ENCODE results near the gene KRTAP1-1.
"Not testable (repeated sequence)": the region's sequence is repeated elsewhere in the genome, so short reads cannot be mapped to it uniquely, and the experiment has no call there.

Gene KRTAP1-1

DNA sequence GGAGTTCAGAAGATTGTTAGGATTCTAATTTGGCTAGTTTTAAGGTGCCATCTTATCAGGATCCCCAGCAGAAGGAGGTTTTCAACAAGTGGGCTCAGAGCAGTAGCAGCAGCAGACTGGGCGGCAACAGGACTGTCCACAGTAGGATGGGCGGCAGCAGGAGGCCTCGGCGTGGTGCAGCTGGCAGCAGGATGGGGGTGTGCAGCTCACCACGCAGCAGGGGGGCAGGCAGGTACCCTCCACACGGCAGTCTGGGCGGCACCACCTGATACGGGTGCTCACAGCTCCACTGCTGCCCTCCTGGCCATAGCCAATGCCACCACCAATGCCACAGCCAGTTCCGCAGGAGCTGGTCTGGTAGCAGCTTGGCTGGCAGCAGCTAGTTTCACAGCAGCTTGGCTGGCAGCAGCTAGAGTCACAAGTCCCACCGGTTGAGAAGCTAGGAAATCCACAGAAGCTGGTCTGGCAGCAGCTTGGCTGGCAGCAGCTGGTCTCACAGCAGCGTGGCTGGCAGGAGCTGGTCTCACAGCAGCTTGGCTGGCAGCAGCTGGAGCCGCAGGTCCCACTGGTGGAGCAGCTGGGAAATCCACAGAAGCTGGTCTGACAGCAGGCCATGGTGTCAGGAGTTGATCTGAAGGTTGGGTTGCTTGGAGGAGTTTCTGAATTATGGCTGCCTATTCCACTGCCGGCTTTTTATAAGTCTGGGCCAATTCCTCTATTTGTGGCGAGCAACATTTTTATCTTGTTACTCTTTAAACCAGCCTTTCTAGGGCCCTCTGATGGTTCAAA is at the start of gene KRTAP1-1:
Gene KRTAP1-1, minus strand, starts transcription at position 668 of the 789 bp plus-strand sequence. Its CDS starts 53 bp downstream, at position 615.
- DNase-seq (ENCODE audit: low spot score): not testable (repeated sequence)

GRCh38 chr17:41088760-41089352 is 47.6 kb upstream of the KRTAP1-1 start:
- not testable (repeated sequence) for DNase-seq (ENCODE audit: low spot score)

GRCh38 chr17:41084100-41084856 is 43.0 kb upstream of the KRTAP1-1 start, which contains the start of gene KRTAP4-7:
Gene KRTAP4-7 (plus strand): TSS chr17:41084150. CDS start chr17:41084207, 57 bp downstream.
- DNase-seq (ENCODE audit: low spot score): not testable (repeated sequence)

- not testable (repeated sequence) for DNase-seq (ENCODE audit: low spot score)
Observed at GRCh38 chr17:41083427-41083826, 42.2 kb upstream of the KRTAP1-1 start.

- DNase-seq (ENCODE audit: low spot score): no peak
Observed at GRCh38 chr17:41082626-41083025, 41.4 kb upstream of the KRTAP1-1 start.

- DNase-seq (ENCODE audit: low spot score): no peak
Observed at GRCh38 chr17:41076788-41077187, 35.5 kb upstream of the KRTAP1-1 start.

GRCh38 chr17:41073676-41074075 is 32.4 kb upstream of the KRTAP1-1 start:
- no peak for DNase-seq (ENCODE audit: low spot score)

- DNase-seq (ENCODE audit: low spot score): no peak
Observed at GRCh38 chr17:41071606-41072360, 30.5 kb upstream of the KRTAP1-1 start.

DNA sequence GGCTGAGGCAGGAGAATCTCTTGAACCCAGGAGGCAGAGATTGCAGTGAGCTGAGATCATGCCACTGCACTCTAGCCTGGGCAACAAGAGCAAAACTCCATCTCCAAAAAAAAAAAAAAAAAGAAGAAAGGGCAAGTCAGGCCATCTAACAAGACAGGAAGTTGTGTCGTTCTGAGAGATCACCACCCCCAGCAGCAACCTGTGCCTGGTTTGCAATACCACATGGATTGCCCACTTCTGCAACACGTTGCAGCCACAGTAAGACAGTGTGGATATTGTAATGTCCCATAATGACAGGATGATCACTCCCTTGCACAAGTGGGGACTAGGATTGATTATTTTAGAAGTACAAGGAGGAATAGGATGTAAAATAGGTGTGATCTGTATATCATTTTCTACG is 27.8 kb upstream of the KRTAP1-1 start:
- no peak for DNase-seq (ENCODE audit: low spot score)

DNA sequence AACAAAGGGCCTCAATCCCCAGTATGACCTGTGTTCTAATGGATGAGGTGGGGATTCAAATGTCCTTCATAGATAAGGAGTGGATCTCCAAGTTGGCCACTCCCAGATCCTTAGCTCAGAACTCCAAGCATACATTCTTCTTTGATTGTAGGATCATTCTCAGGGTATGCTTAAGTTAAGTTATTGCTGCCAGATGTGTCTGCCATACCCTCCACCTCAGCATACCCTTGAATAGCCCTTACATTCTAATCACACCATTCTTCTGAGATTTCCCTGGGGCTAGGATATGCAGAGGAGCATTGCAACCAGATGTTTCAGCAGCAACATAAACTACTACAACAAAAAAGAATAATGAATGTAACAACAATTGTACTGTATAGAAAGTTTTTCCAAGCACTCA is 26.0 kb upstream of the KRTAP1-1 start:
- DNase-seq (ENCODE audit: low spot score): no peak

DNA sequence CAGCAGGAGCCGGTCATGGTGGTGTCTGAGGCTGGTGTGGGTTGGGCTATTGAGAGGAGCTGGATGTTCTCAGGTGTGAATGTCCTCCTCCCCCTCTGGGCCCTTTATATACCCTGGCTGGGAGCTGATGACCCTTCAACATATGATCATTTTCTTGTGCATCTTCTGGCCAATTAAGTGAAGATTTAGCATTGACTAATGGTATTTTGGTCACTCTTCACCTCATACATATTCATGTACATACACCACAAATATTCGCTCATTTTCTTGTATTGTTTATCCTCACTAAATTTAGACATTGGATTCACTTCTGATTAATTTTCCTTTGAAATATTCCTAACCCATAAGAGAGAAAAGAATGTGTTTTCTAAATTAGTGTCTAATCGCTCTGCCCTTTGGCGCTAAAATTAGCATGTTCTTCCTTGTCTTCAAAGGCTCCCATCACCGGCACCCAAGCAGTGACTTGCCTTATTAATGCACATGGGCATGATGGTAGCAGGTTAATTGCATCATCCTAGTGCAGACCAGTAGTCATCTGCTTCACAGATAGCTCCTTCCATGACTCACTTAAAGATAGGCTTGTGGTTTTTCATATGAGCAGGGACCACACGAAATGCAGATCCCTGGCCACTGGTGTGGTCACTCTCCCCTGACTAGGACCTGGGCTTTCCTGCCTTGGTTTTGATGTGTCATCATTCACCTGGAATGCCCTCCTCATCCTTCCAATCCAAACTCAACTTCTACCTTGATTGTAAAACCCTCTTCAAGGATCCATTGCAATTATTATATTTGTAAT is 24.8 kb upstream of the KRTAP1-1 start, which contains the start of gene KRTAP2-4:
Gene KRTAP2-4, minus strand, starts transcription at position 51 of the 796 bp plus-strand sequence. Its CDS starts 34 bp downstream, at position 17.
- no peak for DNase-seq (ENCODE audit: low spot score)

GRCh38 chr17:41065016-41065689 is 23.9 kb upstream of the KRTAP1-1 start:
- DNase-seq (ENCODE audit: low spot score): not testable (repeated sequence)

- DNase-seq (ENCODE audit: low spot score): no peak
Observed at GRCh38 chr17:41064301-41064700, 23.1 kb upstream of the KRTAP1-1 start.

DNA sequence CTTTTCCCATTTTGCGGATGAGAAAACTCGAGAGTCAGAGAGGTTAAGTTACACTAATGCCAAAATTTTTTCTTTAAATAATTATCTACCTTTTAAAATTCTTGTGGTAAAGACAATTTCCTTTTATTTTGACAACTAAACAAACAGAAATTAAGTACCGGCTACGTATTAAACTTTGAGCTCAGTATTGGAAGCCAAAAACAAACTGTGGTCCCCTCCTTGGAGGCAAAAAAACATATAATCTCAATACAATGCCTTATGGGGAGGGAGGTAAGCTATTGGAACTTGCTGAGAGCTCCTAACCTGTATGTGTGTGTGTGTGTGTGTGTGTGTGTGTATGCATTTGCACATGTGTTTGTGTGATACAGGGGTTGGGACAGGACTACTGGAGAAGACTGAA is 22.2 kb upstream of the KRTAP1-1 start:
- no peak for DNase-seq (ENCODE audit: low spot score)

DNA sequence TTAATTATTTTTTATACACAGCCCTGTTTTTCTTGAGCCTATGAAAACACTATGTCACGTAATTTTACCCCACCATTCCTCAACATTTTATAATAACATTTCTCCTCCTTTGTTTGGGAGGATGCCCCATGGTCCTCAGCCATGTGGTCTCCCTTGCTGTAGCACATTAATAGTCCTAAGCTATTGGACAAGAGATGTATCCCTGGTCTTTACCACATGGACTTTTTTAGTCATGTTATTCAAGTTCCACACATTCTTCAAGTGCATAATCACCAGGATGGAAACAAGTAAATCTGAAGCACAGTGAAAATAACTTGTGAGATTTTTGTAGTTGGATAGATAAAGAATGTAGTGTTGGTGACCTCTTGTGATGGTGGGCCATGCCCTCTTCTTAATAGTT is 20.7 kb upstream of the KRTAP1-1 start:
- no peak for DNase-seq (ENCODE audit: low spot score)

DNA sequence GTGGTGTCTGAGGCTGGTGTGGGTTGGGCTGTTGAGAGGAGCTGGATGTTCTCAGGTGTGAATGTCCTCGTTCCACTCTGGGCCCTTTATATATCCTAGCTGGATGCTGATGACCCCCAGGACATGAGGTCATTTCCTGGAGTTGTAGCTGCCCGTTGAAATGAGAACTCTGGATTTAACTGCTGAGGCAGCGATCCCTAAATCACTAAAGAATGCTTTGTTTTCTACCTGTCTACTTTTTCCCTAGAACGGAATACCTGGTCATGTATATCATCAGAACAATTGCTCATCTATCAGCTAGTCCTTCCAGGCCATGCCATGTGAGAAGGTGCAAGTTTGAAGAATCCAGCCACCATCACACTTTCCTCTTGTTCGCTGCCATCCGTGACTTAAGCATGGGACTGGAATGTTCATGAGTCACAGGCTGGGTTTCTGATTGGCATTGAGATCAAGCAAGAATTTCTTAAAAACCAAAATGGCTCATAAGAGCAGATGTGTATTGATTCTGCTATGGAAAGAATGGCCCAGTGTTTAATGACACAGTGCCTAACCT is 18.9 kb upstream of the KRTAP1-1 start, which contains the start of gene KRTAP2-3:
Gene KRTAP2-3, minus strand, starts transcription at position 63 of the 553 bp plus-strand sequence. CDS start 64 bp downstream, outside the sequence.
- DNase-seq (ENCODE audit: low spot score): no peak

GRCh38 chr17:41059276-41060051 is 18.2 kb upstream of the KRTAP1-1 start:
- DNase-seq (ENCODE audit: low spot score): not testable (repeated sequence)

DNA sequence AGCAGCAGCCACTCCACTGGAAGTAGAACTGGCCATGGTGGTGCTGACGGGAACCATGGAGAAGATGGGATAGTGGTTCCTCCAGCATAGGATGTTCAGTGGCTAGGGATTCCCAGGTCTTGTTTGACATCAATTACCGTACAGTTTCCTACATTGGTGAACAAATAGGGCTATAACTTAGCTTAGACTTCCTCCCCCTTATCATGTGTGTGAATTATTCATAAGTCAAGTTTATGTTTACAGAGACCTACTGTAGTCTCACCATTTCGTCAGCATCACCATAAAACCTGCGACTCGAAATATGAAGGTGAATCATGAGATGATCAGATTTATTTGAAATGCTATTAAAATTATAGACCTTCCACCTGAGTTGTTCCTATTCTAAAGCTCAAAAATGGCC is 17.5 kb upstream of the KRTAP1-1 start:
- DNase-seq (ENCODE audit: low spot score): no peak

DNA sequence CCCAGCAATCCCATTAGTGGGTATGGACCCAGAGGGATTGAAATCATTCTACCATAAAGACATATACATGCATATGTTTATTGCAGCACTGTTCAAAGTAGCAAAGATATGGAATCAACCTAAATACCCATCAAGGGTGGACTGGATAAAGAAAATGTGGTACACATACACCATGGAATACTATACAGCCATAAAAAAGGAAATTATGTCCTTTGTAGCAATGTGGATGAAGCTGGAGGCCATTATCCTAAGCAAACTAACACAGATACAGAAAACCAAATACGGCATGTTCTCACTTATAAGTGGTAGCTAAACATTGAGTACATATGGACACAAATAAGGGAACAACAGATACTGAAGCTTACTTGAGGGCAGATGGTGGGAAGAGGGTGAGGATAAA is 16.3 kb upstream of the KRTAP1-1 start:
- DNase-seq (ENCODE audit: low spot score): no peak

Data from ecto neural progenitor cell (in vitro differentiated cells).